Fibroblast of lung (primary cell): ENCODE results near the gene EGR4. TPM values are rescaled to one million over a fixed set of nuclear protein-coding genes. Genes with fewer than 3 reads are reported as not detected.

ENCODE experiments used
- DNase-seq, 2 donors: peaks; one replicate each; pipeline versions ENCODE4 v3.0.0 to v3.0.0-alpha.2; 2010; ENCODE audit warnings: low read depth in 2 of 2
- H2AFZ ChIP-seq: 2 replicates; pipeline ENCODE4 v1.5.1; 2012; ENCODE audit warnings: low read length, control low read depth, inconsistent platforms
- H3K27ac ChIP-seq: 2 replicates; pipeline ENCODE4 v1.5.1; 2011; ENCODE audit warnings: low read length, control low read depth; ENCODE audit not compliant: insufficient read depth
- H3K27me3 ChIP-seq: 2 replicates; pipeline ENCODE4 v1.5.1; 2011; ENCODE audit warnings: mild to moderate bottlenecking, low read length; ENCODE audit not compliant: control insufficient read depth, insufficient read depth
- H3K36me3 ChIP-seq: 2 replicates; pipeline ENCODE4 v1.5.1; 2011; ENCODE audit warnings: low read length; ENCODE audit not compliant: control insufficient read depth, insufficient read depth
- H3K4me1 ChIP-seq: 2 replicates; pipeline ENCODE4 v1.5.1; 2011; ENCODE audit warnings: low read length; ENCODE audit not compliant: control insufficient read depth, insufficient read depth; ENCODE audit errors: extremely low read depth
- H3K4me2 ChIP-seq: 2 replicates; pipeline ENCODE4 v1.5.1; 2011; ENCODE audit warnings: low read length, control low read depth; ENCODE audit not compliant: insufficient read depth; ENCODE audit errors: extremely low read depth
- H3K4me3 ChIP-seq, 4 experiments: fragments of 200-600 bp in 1 of 4; sonication (generic) in 1 of 4; replicated peaks in 1 of 4; 2 replicates each; pipeline ENCODE4 v1.5.1; 2011 to 2016; ENCODE audit warnings: low read length in 4 of 4, low read depth in 3 of 4, mild to moderate bottlenecking in 3 of 4, control low read depth in 2 of 4, inconsistent platforms in 1 of 4, mixed read lengths in 1 of 4; ENCODE audit not compliant: insufficient read depth in 1 of 4; ENCODE audit errors: control extremely low read depth in 1 of 4
- H3K79me2 ChIP-seq: 2 replicates; pipeline ENCODE4 v1.5.1; 2012; ENCODE audit warnings: mild to moderate bottlenecking, low read length, inconsistent platforms; ENCODE audit not compliant: control insufficient read depth, insufficient read depth
- H3K9ac ChIP-seq: 2 replicates; pipeline ENCODE4 v1.5.1; 2011; ENCODE audit warnings: mild to moderate bottlenecking, low read length, control low read depth; ENCODE audit not compliant: insufficient read depth
- H3K9me3 ChIP-seq: 2 replicates; pipeline ENCODE4 v1.5.1; 2012; ENCODE audit warnings: low read depth, low read length; ENCODE audit not compliant: control insufficient read depth, insufficient read depth
- H4K20me1 ChIP-seq: 2 replicates; pipeline ENCODE4 v1.5.1; 2011; ENCODE audit warnings: low read length; ENCODE audit not compliant: control insufficient read depth, insufficient read depth; ENCODE audit errors: extremely low read depth
- CTCF ChIP-seq, 2 donors: IDR thresholded peaks in 1 of 2; conservative IDR thresholded peaks in 1 of 2; 1 replicate in 1 of 2; 2 replicates in 1 of 2; pipeline ENCODE4 v1.5.1; 2011 to 2012; ENCODE audit warnings: low read length in 2 of 2, control low read depth in 1 of 2, inconsistent platforms in 1 of 2, low read depth in 1 of 2, mild to moderate bottlenecking in 1 of 2
- EZH2 ChIP-seq: IDR thresholded peaks from 2 replicates; pipeline ENCODE4 v1.5.1; 2012; ENCODE audit warnings: low read length, control low read depth, mild to moderate bottlenecking; ENCODE audit errors: missing control alignments
- polyA plus RNA-seq, 2 donors: library from polyadenylated mRNA; depleted of rRNA in 1 of 2; stranded (reverse) in 1 of 2; unstranded in 1 of 2; fragments of >200 nt; gene quantifications; 2 replicates each; pipeline ENCODE4 v1.2.1, GENCODE V29; 2011 to 2012; ENCODE audit warnings: missing spikeins in 1 of 2
- total RNA-seq: library from RNA; depleted of rRNA; stranded (reverse); fragments of >200 nt; gene quantifications from 2 replicates; pipeline ENCODE4 v1.2.1, GENCODE V29; 2014

Gene EGR4
- total and polyA plus RNA-seq, 2 donors (not counting 1 experiment from before 2014, with no cell fraction given): not detected

GRCh38 chr2:73253400-73253799 is 39.9 kb downstream of the EGR4 start:
- Histone ChIP-seq H3K9ac (no peak overlapping the region), H3K4me1 (no peaks in the 10 kb centered on the region), H3K4me2 (no peak overlapping the region), H3K79me2 (no peaks in the 10 kb centered on the region), H3K27ac (no peak overlapping the region), H4K20me1 (no peaks in the 10 kb centered on the region), H2AFZ (no peak overlapping the region), H3K4me3 (no peak overlapping the region), H3K27me3 (no peaks in the 10 kb centered on the region), H3K36me3 (peaks cover 22% of the 10 kb centered on the region), H3K9me3 (no peaks in the 10 kb centered on the region)
- DNase-seq: no peak
- no peak for TF ChIP-seq CTCF (conservative IDR thresholded peaks at IDR 0.05 in 1 of 2, IDR thresholded peaks at IDR 0.05 in 1 of 2; ENCODE audit: low read depth in 1 of 2, low read length in 2 of 2)
- no peak for TF ChIP-seq EZH2

GRCh38 chr2:73252238-73253027 is 40.9 kb downstream of the EGR4 start:
- no peak for DNase-seq
- H3K4me3 ChIP-seq: no peak overlapping the region
- TF ChIP-seq CTCF (conservative IDR thresholded peaks at IDR 0.05 in 1 of 2, IDR thresholded peaks at IDR 0.05 in 1 of 2; ENCODE audit: low read depth in 1 of 2, low read length in 2 of 2) (no peak), EZH2 (no peak)
- H3K79me2 ChIP-seq: no peaks in the 10 kb centered on the region
- no peak overlapping the region for H2AFZ ChIP-seq
- H3K36me3 ChIP-seq: peaks cover 26% of the 10 kb centered on the region
- H3K4me1 ChIP-seq: no peaks in the 10 kb centered on the region
- no peak overlapping the region for H3K27ac ChIP-seq
- H4K20me1 ChIP-seq: no peaks in the 10 kb centered on the region
- H3K9ac ChIP-seq: no peak overlapping the region
- H3K27me3 ChIP-seq: no peaks in the 10 kb centered on the region
- H3K4me2 ChIP-seq: no peak overlapping the region
- H3K9me3 ChIP-seq: no peaks in the 10 kb centered on the region

- no peak overlapping the region for H3K27ac ChIP-seq
- DNase-seq: no peak
- no peak overlapping the region for H3K4me2 ChIP-seq
- no peak overlapping the region for H2AFZ ChIP-seq
- H3K36me3 ChIP-seq: peaks cover 31% of the 10 kb centered on the region
- H3K4me1 ChIP-seq: no peaks in the 10 kb centered on the region
- no peaks in the 10 kb centered on the region for H3K27me3 ChIP-seq
- no peaks in the 10 kb centered on the region for H3K9me3 ChIP-seq
- no peak overlapping the region for H3K4me3 ChIP-seq
- TF ChIP-seq CTCF (conservative IDR thresholded peaks at IDR 0.05 in 1 of 2, IDR thresholded peaks at IDR 0.05 in 1 of 2; ENCODE audit: low read depth in 1 of 2, low read length in 2 of 2): no peak
- TF ChIP-seq EZH2: no peak
- H3K9ac ChIP-seq: no peak overlapping the region
- H4K20me1 ChIP-seq: no peaks in the 10 kb centered on the region
- no peaks in the 10 kb centered on the region for H3K79me2 ChIP-seq
These were observed 42.2 kb downstream of the EGR4 start for GRCh38 chr2:73250872-73251846.
